NCI-H69 (cell line): ENCODE measurements around the gene TLCD2.
"Not testable (repeated sequence)": the region's sequence is repeated elsewhere in the genome, so short reads cannot be mapped to it uniquely, and the experiment has no call there.

Source experiments
- DNase-seq: peaks from one replicate; lab custom pipeline; 2025; lab: John Stamatoyannopoulos, UW

TLCD2 gene

DNA sequence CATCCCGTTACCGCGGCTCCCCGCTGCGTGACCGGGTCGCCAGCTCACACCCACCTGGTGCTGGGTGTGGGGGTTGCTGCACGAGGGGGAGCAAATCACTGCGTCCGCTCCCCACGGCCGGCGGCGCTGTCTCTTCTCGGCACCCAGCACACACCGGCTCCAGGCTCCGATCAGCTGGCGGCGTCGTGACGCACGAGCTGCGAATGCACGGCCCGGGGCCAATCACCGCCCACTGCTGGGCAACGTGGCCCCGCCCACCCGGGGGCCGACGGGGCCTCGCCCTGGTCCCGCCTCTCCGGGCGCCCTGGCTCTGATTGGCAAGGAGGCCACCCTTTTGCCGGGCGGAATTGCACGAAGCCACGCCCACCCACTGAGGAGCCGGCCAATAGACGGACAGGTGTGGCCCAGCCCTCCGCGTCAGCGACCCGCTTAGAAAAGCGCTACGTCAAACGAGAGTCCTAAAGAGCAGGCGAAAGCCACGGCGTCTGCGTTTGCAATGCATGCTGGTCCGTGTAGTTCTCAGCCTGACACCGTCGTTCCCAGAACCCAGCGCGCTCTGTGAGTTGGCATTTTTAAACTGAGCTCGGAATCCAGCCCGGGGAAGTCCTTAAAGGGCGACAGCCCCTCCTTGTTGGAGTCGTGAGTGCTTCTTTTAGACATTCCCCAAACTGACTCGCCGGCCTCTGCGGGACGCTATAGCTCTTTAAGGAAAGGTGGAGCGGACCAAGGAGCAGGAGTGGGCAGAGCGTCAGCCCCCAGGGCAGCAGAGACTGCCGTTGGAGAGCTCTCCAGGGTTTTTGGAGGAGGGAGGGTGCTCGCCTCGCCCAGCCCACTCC is 6.1 kb upstream of the TLCD2 start:
- peak; percentile 99 for DNase-seq

DNA sequence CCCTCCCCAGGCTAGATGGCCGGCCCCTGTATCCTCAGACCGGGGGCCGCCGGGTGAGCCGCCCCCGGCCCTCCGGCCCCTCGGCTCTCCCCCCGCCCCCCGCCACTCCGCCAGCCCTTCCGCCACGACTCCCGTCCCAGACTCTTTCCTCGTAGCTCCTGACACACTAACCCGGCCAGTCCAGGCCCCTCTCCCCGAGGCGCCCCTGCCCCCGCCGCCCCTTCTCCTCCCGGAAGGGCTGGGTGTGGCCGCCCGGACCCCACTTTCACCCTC is 5.6 kb upstream of the TLCD2 start:
- no peak for DNase-seq

DNA sequence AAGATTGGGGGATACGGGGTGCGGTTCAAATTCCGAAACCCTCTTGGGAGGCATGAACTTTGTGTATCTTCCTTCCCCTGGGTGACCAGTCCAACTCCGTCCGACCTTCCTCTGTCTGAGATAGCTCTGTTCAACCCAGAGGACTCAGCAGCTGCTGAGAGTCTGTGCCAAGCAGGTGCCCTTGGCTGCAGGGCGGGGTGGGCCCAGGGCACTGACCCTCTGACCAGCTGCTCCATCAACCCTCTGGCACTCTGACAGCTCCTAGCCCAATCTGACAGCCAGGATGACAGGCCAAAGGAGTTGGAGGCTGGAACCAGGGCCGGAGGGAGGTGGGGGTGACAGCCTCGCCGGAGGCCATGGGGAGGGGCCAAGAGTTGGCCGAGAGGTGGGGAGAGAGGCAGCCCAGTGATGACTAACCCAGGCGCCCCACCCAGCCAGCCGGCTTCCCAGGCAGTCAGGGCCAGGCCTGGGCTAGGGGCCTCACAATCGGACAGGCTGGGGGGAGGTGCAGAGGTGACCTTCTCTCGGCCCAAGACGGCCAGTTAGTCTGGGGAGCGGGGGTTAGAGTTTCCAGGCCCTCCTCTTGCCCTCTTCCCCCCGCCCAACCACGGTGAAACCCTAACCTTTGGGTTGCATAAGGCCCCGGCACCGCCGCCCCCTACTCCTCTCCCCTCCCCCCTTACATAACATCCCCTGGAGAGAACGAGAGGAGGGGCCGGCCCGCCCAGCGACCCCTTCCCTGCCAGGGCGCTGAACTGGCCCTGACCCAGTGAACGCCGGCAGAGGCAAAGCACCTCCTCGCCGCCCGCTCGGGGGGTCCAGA is 5.0 kb upstream of the TLCD2 start:
- peak; percentile 39 for DNase-seq

DNA sequence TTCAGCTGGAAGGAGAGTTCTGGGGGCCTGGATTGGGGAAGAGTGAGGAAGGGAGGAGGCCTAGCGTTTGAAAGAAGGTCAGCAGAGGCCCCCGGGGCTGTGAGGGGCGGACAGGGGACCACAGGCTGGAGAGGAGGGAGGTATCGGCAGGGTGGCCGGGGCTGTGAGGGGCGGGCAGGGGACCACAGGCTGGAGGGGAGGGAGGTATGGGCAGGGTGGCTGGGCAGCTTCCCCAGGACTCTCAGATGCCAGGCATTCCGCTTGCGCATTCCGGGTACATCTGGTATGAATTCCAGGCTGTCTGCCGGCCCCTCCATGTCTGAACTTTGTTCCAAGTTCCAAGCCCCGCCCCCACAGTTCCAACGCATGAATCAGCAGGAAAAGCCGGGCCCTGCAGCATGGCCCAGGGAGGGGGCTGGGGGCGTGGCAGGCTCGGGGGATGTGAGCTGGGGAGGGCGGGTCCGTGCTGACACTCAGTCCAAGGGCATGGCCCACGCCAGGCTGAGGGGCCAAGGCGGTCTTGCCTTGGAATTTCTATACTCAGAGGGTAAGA is 4.3 kb upstream of the TLCD2 start:
- DNase-seq: peak; percentile 81

DNA sequence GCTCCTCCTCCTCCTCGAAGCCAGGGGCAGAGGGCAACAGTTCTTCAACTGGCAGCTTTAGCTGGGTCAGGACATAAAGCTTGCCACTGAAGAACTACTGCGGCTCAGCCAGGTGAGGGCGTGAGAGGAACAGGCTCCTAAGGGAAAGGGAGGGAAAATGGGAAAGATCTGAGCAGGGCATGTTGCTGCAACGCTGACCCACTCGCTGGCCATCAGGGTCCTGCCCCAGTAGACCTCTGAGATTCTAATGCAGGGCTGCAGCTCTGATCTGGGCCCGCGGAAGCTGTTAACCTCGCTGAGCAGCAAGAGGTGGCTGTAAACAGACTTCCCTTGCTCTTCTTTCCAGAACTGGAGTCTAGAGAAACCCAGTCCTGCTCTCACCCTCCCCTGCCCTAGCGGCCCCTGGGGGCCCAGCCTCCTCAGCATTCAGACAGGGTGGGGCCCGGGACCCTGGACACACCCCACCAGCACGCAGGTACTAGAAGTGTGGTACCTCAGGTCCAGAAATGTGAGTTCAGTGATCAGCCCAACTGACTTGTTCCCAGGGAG is 3.8 kb upstream of the TLCD2 start:
- DNase-seq: peak; percentile 69

DNA sequence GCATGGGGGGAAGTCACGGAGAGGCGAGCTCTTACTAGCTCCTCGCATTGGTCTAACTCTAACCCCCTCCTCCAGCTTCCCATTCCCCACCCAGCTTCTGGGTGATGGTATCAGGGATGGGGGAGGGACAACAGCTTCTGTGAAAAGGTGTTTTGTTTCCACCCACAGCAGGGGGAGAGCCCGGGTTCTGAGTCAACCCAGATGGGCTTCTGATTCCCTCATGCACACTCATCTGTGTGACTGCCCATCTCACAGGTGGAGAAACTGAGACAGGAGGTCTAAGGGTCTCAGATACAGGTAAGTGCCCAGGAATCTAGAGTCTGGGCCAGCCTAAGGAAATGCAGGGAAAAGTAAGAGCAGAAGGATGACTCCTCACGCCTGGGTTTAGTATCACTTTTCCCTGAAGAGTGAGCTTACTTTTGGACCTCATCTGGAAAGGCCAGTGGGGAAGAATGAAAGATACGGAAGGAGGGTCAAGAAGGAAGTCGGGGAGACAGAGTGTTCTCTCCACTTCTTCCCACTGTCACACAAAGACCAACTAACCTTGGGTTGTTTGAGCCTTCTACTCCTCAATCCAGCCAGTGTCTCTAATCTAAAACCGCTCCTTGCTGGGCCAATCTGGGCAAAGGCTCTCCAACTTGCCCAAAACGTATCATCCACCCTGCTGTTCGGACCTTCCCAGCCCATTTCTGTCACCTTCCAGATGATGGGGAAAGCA is 3.1 kb upstream of the TLCD2 start:
- DNase-seq: no peak

DNA sequence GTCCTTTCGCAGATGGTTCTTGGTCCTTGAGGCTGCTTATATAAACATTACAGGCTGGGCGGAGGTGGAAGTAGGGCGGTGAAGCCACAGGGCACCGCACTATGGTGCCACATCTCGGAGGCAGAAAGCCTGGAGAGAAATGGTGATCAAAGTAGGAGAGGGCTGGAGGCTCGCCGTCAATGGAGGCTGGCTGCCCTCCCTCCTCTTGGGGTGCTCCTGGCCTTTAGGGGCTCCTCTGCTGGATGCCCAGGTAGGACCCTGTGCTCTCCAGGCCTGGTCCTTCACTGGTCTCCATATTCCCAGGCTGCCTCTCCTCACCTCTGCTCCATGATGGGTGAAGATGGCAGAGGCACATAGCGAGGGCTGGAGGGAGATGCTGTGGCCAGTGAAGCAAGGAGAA is 2.1 kb upstream of the TLCD2 start:
- no peak for DNase-seq

DNA sequence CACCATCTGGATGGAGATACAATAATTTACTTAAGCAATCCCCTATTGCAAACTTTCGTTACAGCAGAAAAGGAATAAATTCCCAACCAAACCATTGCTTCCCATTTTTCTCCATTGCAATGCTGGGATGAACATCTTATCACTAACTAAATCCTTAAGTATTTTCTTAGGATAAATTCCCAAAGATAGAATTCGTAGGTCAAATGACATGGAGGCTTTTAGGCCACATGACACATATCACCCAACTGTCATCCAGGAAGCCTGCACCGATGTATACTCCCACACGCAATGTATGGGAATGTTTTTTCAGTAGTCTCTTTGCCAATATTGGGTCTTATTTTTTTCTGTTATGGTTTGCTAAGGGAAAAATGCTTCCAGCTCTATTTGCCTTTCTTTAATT is 1.6 kb upstream of the TLCD2 start:
- no peak for DNase-seq

DNA sequence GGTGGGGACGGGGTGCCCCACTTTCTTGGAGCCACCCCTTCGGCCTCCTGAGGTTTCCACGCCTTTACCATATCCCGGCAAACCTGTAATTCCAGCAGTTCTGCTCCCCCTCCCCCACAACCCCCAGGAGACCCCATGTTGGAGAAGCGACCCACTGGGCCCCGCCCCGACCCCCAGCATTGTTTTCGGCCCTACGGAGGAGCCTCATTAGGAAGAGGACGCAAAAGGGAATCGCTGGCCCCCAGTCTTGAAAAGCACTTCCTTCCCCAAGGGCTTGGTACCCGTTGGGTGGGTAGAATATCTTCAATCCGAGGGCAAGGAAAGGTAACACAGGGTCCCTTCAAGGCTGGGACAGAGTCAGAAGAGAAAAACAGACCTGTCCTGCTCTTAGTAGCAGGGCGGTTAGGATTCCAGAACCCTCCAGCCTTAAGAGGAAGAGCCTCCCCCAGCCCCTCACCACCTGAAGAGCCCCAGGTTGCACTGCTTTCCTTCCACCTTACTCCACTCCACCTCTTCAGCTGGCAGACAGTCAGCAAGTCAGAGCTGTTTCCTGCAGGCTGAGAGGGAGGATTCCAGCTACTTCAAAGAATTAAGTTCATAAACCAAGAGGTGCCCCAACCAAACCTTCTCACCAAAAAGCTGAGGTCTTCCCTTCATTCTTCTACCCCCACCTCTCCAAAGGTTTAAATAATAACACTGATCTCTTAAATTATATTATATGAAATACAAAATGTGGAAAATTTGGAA is 803 bp upstream of the TLCD2 start:
- DNase-seq: no peak

DNA sequence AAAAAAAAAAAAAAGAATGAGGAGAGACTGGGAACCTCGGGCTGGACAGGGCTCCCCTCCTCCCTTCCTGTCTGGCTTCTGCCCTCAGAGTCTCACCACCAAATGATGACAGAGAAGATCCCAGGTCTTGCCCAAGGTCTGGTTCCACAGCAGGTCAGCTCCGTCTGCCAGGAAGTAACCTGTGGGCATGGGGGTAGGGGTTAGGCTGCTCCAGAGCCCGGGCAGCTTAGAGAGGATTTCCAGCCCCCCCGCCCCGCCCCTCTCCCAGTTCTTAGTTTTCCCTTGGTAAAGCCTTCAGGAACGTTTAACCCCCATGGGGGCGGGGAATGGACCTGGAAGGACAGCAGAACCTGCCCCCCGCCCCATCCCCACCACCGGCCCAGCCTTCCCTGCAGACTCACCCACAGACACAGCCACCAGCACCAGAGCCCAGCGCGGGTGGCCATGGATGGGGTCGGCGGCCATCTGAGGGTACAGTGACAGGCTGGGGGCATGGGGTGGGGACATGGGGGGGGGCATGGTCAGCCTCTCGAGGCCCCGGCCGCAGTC is 700 bp downstream of the TLCD2 start:
- DNase-seq: no peak

DNA sequence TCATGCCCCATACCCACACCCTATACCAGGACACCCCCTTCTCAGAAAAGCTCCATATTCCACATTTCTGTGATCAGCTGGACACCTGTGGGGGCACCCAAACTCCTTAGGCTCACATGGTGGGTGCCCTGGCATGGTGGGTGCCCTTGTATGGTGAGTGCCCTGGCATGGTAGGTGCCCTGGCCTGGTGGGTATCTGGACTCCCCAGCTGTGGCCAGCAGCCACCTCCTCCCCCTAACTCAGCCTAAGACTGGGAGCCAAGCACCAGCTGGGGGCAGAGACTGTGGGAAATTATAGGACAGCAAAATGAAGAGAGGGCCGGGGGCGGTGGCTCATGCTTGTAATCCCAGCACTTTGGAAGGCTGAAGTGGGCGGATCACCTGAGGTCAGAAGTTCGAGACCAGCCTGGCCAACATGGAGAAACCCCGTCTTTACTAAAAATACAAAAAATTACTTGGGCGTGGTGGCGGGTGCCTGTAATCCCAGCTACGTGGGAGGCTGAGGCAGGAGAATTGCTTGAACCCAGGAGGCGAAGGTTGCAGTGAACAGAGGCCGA is 1.3 kb downstream of the TLCD2 start:
- not testable (repeated sequence) for DNase-seq

DNA sequence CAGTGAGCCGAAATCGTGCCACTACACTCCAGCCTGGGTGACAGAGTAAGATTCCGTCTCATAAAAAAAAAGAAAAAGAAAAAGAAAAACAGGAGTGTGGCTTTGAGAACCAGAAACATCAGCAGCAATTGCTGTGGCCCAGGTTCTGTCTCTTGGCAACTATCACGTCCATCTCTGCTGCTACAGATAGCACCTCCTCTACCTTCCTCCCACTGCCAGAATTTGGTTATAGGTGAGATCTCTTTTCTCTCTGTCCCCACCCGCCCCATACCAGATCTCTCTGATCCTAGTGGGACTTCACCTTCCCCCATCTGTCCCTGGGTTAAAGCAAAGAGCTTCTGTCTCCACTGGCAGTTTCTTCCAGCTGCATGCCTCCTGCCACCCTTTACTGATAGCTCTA is 3.1 kb downstream of the TLCD2 start:
- DNase-seq: no peak

DNA sequence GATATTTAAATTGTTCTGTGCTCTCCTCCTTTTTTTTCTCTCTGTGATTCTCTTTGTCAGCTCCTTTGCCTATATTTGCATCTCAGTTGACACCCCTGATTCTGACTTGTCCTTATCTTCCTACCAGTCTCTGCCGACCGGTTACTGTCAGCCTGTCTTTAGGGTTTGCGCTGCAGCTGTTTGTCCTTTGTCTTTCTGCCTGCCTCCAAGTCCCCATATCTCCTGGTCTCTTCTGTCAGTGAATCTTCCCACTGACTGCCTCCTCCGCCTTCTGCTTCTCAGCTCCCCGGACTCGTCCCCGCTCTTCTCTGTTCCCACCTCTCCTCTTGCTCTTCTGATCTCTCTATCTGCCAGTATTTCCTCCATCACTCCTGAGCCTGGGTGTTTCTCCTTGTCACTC is 5.2 kb downstream of the TLCD2 start:
- DNase-seq: no peak

DNA sequence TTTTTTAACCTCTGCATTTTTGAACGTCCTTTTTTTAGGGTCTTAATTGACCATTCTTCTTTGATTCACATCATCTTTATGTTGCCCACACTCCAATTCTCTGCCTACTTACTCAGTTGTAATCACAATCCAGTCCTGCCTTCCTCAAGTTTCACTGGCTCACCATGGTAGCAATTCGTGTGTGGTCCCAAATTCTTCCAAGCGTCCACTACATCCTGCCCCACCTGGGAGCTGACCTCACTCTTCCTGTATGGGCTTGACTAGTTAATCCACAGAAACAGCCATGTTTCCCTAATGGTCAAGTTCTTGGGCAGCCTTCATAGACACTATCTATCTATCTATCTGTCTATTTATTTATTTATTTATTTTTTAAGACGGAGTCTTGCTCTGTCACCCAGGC is 7.1 kb downstream of the TLCD2 start:
- DNase-seq: no peak

DNA sequence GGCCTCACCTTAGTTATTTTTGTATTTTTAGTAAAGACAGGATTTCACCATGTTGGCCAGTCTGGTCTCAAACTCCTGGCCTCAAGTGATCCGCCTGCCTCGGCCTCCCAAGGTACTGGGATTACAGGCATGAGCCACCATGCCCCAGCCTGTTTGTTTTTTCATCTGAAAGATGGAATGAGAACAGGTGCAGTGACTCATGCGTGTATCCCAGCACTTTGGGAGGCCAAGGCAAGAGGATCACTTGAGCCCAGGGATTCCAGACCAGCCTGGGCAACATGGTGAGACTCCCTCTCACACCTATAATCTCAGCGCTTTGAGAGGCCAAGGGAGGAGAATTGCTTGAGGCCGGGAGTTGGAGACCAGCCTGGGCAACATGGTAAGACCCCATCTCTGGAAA is 10.3 kb downstream of the TLCD2 start:
- not testable (repeated sequence) for DNase-seq

DNA sequence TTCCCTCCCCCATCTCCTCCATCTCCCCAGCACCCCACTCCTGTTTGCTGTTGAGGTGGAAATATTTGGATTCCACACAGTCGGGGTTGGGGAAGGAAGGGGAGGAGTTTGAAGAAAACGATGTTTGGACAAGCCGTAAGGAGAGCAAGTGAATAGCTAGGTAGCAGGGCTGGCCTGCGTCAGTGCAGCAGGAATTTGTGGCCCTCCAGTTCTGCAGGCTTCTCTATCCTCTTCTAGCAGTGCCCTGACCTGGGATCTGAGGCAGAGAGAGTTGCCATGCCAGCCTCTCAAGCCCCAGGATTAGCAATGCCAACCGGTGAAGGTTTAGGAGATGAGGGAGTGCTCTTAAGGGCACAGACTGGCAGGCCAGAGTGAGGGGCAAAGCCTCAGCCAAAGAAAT is 12.5 kb downstream of the TLCD2 start:
- DNase-seq: no peak

DNA sequence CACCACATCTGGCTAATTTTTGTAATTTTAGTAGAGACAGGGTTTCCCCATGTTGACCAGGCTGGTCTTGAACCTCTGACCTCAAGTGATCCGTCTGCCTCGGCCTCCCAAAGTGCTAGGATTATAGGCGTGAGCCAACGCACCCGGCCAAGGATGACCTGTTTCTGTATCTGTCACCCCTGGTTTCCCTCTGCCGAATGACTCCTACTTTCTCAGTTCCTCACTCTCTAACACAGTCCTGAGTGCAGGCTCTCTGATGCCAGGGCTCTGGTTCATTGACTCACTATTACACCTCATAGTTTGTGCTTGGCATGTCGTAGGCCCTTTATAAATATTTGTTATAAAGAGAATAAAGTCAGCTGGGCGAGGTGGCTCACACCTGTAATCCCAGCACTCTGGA is 14.8 kb downstream of the TLCD2 start:
- DNase-seq: no peak

DNA sequence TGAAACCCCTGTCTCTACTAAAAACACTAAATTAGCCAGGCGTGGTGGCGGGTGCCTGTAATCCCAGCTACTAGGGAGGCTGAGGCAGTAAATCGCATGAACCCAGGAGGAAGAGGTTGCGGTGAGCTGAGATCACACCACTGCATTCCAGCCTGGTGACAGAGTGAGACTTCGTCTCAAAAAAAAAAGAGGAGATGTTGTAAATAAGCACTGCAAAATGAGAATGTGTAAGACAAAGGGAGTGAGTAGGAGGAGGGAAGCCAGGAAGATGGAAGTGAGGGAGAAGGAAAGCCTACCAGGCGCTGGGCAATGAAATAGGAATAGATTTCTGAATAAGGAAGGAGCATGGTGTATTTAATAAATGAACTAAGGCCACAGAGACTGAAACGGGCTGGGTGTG is 16.8 kb downstream of the TLCD2 start:
- DNase-seq: no peak

DNA sequence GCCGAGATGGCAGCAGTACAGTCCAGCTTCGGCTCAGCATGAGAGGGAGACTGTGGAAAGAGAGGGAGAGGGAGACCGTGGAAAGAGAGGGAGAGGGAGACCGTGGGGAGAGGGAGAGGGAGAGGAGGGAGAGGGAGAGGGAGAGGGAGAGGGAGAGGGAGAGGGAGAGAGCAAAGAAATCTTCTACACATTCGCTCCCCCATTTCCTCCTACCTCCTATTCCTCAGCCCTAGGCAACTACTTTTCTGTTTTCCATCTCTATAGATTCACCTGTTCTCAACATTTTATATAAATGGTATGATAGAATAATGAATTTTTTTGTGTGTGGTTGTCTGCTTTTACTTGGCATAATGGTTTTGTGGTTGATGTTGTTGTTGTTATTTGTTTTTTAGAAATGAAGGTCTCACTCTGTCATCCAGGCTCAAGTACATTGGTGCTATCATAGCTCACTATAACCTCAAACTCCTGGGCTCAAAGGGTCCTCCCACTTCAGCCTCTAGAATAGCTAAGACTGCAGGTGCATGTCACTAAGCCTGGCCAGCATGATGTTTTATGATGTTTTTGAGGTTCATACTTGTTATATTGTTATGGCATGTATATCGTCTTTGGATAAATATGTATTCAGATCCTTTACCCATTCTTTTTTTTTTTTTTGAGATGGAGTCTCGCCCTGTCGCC is 19.5 kb downstream of the TLCD2 start:
- no peak for DNase-seq

DNA sequence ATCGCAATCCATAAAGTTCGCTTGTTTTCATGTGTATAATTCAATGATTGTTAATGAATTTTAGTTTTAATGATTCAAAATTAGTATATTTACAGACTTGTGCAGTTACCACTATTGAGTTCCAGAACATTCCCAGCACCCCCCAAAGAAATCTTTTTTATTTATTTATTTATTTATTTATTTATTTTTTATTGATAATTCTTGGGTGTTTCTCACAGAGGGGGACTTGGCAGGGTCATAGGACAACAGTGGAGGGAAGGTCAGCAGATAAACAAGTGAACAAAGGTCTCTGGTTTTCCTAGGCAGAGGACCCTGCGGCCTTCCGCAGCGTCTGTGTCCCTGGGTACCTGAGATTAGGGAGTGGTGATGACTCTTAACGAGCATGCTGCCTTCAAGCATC is 21.8 kb downstream of the TLCD2 start:
- not testable (repeated sequence) for DNase-seq
